Spleen (tissue), 11 donors: ENCODE data around the gene SLC26A6. TPM values are rescaled to one million over a fixed set of nuclear protein-coding genes. Genes with fewer than 3 reads are reported as not detected.

Source experiments
- DNase-seq: peaks from one replicate; pipeline ENCODE4 v3.0.0-alpha.2; 2020
- H3K27ac ChIP-seq, 8 donors: fragments of 200-600 bp; sonication (generic) in 7 of 8; 1 replicate in 4 of 8; 2 replicates in 4 of 8; pipeline versions ENCODE4 v1.5.0 to v1.8.0; 2016 to 2021; ENCODE audit warnings: inconsistent platforms in 4 of 8, mild to moderate bottlenecking in 4 of 8, moderate library complexity in 1 of 8
- H3K27me3 ChIP-seq, 7 donors: fragments of 200-600 bp; sonication (generic) in 6 of 7; replicated peaks in 1 of 7; 1 replicate in 4 of 7; 2 replicates in 3 of 7; pipeline versions ENCODE4 v1.5.0 to v1.8.0; 2016 to 2021; ENCODE audit warnings: inconsistent platforms in 3 of 7, mild to moderate bottlenecking in 1 of 7
- H3K36me3 ChIP-seq, 6 donors: fragments of 200-600 bp; sonication (generic) in 5 of 6; 1 replicate in 4 of 6; 2 replicates in 2 of 6; pipeline versions ENCODE4 v1.5.0 to v1.8.0; 2016 to 2021; ENCODE audit warnings: inconsistent platforms in 2 of 6
- H3K4me1 ChIP-seq, 6 donors: fragments of 200-600 bp; sonication (generic) in 5 of 6; 1 replicate in 3 of 6; 2 replicates in 3 of 6; pipeline versions ENCODE4 v1.5.0 to v1.8.0; 2016 to 2021; ENCODE audit warnings: inconsistent platforms in 3 of 6
- H3K4me3 ChIP-seq, 8 donors: fragments of 200-600 bp; sonication (generic) in 7 of 8; 1 replicate in 4 of 8; 2 replicates in 4 of 8; pipeline versions ENCODE4 v1.5.0 to v1.8.0; 2016 to 2021; ENCODE audit warnings: inconsistent platforms in 4 of 8, mild to moderate bottlenecking in 4 of 8, moderate library complexity in 2 of 8
- H3K9me3 ChIP-seq, 8 donors: fragments of 200-600 bp; sonication (generic) in 7 of 8; 1 replicate in 4 of 8; 2 replicates in 4 of 8; pipeline versions ENCODE4 v1.5.0 to v1.8.0; 2016 to 2021; ENCODE audit warnings: inconsistent platforms in 4 of 8
- POLR2A ChIP-seq, 3 donors: fragments of 450-650 bp; IDR thresholded peaks; one replicate each; pipeline ENCODE4 v1.5.1; 2017; ENCODE audit warnings: antibody characterized with exemption in 3 of 3, mild to moderate bottlenecking in 1 of 3
- POLR2AphosphoS5 ChIP-seq, 3 donors: sonication (generic); formaldehyde crosslinking; IDR thresholded peaks; one replicate each; pipeline ENCODE4 v1.5.1; 2017; ENCODE audit warnings: antibody characterized with exemption in 3 of 3
- WGBS, 5 donors: extraction: QIAGEN DNeasy Blood & Tissue Kit in 3 of 5; methylation state at CpG; one replicate each; pipeline versions ENCODE4 v1.1.5 to v1.1.7; 2013 to 2018; 5-methylcytosine and 5-hydroxymethylcytosine counted together
- intact Hi-C: fragments of 100-400 bp; cut with DNase I; formaldehyde crosslinking; loops from one replicate; pipeline ENCODE4 v1.15.0; 2023; ENCODE audit warnings: low total_unique reads
- polyA plus RNA-seq, 3 donors: library from polyadenylated mRNA; stranded (reverse); fragments of 200-250 nt; gene quantifications; one replicate each; pipeline ENCODE4 v1.2.1, GENCODE V29; 2013
- total RNA-seq, 7 donors: library from RNA; depleted of rRNA in 3 of 7; stranded (reverse); fragments of >200 nt in 3 of 7; fragmentation: NEBNext Ultra II Directional in 4 of 7; extraction: Animal tissue kit (Norgen Biotek cat#: 25700) in 4 of 7; gene quantifications; one replicate each; pipeline versions ENCODE4 v1.1.0 to v1.2.1, GENCODE V29; 2016 to 2021
- TF ChIP-seq, protein P1 (sequence below), 11 experiments: fragments of 200-600 bp in 7 of 11; fragments of 450-650 bp in 4 of 11; sonication (generic) in 4 of 11; IDR thresholded peaks in 8 of 11; conservative IDR thresholded peaks in 3 of 11; 1 replicate in 7 of 11; 2 replicates in 4 of 11; pipeline versions ENCODE4 v1.4.0 to v1.8.0; 2016 to 2021; ENCODE audit warnings: antibody characterized with exemption in 11 of 11, inconsistent platforms in 4 of 11, mild to moderate bottlenecking in 1 of 11
- donor health status: healthy with polysubstance abuse.
- donor health status: DM: no; HTN: no; CAD: no; lungs with moderate emphysema.
- donor health status: DM: no; HTN: no; CAD: no.
- donor health status: Bipolar disorder and iron deficiency.
- donor health status: healthy.
- donor health status: DM: no; HTN: no; CAD: no.
- donor health status: DM: yes; HTN: yes; CAD: no.

SLC26A6 gene
- total and polyA plus RNA-seq, 10 donors: 8.5 to 59.7 (median 22.1) TPM

DNA sequence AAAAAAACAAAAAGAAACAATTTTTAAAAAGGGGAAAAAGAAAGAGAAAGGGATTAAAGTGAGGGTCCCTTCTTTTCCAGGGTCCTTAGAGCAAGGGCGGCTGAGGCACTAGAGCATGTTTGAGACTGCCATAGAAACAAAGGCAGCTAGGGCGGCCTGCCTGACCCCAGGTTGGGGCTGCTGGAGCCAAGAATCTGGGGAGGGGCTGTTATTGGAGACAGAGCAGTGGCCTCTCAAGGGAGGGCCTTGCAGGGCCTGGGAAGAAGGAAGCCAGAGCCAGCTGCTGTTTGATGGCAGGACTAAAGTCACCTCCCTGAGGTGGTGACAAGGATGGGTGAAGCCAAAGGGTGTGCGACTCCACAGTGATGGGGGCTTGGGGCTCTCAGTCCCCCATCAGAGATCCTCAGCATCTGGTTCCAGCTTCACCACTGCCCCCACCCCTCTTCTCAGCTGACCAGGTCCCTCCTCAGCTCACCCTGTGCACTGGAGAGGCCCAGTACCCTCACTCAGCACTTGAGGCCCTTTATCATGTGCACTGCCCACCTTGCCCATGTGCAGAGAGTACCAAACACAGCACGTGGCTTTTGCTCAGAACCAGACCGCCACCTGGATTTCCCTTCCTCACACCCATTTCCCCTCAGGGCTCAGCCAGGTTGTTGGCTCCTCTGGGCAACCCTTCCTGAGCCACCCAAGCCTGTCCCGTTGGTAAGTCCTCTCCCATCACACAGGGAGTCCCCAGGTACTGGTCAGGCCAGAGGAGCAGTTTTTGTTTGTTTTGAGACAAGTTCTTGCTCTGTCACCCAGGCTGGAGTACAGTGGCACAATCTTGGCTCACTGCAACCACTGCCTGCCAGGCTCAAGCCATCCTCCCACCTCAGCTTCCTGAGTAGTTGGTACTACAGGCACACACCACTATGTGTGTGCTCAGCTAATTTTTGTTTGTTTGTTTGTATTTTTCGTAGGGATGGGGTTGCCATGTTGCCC is 15.4 kb downstream of the SLC26A6 start:
- no peak overlapping the region for H3K27ac ChIP-seq
- no peak for DNase-seq
- intact Hi-C loops: no loop called here
- H3K4me3 ChIP-seq: no peak overlapping the region
- TF ChIP-seq POLR2AphosphoS5 (IDR thresholded peaks at IDR 0.05) (no peak), POLR2A (IDR thresholded peaks at IDR 0.05) (no peak)
- TF ChIP-seq, protein P1, sequence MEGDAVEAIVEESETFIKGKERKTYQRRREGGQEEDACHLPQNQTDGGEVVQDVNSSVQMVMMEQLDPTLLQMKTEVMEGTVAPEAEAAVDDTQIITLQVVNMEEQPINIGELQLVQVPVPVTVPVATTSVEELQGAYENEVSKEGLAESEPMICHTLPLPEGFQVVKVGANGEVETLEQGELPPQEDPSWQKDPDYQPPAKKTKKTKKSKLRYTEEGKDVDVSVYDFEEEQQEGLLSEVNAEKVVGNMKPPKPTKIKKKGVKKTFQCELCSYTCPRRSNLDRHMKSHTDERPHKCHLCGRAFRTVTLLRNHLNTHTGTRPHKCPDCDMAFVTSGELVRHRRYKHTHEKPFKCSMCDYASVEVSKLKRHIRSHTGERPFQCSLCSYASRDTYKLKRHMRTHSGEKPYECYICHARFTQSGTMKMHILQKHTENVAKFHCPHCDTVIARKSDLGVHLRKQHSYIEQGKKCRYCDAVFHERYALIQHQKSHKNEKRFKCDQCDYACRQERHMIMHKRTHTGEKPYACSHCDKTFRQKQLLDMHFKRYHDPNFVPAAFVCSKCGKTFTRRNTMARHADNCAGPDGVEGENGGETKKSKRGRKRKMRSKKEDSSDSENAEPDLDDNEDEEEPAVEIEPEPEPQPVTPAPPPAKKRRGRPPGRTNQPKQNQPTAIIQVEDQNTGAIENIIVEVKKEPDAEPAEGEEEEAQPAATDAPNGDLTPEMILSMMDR (IDR thresholded peaks at IDR 0.05 in 8 of 11, conservative IDR thresholded peaks at IDR 0.05 in 3 of 11): no peak
- WGBS, 5 donors: 78 to 90% (median 87%) methylated on average over 7 of the region's 7 CpGs
- peaks cover 0 to 7% (median 0%) of the 10 kb centered on the region in 6 donors for H3K36me3 ChIP-seq
- H3K4me1 ChIP-seq: peaks cover 0 to 15% (median 0%) of the 10 kb centered on the region in 6 donors
- H3K9me3 ChIP-seq: peaks cover 2 to 34% (median 24%) of the 10 kb centered on the region in 8 donors
- no peaks in the 10 kb centered on the region for H3K27me3 ChIP-seq

DNA sequence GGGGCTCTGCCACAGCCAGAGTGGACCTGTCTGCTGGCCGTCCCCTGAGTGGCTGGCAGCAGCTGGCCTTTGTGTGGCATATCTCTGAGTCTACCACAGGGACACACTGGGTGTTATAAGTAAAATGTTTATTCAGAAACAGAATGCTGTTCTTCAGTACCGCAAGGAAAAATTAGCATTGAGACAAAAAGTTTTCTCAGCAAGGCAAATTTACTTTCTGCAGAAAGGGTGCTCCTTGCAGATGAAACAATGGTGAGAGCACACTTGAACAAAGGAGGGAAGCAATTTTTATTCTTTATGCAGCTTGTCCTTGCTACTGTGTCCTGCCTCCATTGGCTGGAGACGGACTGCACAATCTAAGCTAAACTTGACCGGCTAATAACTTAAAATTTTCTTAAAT is 17.7 kb downstream of the SLC26A6 start:
- Histone ChIP-seq H3K27ac (no peak overlapping the region), H3K4me1 (peaks cover 0 to 9% (median 0%) of the 10 kb centered on the region in 6 donors), H3K4me3 (no peak overlapping the region), H3K9me3 (peaks cover 2 to 34% (median 24%) of the 10 kb centered on the region in 8 donors), H3K36me3 (no peaks in the 10 kb centered on the region), H3K27me3 (no peaks in the 10 kb centered on the region)
- intact Hi-C loops: no loop called here
- WGBS, 5 donors: 93 to 99% (median 97%) methylated on average over 4 of the region's 4 CpGs
- TF ChIP-seq, protein P1 (IDR thresholded peaks at IDR 0.05 in 8 of 11, conservative IDR thresholded peaks at IDR 0.05 in 3 of 11): no peak
- TF ChIP-seq POLR2A (IDR thresholded peaks at IDR 0.05) (no peak), POLR2AphosphoS5 (IDR thresholded peaks at IDR 0.05) (no peak)
- no peak for DNase-seq

DNA sequence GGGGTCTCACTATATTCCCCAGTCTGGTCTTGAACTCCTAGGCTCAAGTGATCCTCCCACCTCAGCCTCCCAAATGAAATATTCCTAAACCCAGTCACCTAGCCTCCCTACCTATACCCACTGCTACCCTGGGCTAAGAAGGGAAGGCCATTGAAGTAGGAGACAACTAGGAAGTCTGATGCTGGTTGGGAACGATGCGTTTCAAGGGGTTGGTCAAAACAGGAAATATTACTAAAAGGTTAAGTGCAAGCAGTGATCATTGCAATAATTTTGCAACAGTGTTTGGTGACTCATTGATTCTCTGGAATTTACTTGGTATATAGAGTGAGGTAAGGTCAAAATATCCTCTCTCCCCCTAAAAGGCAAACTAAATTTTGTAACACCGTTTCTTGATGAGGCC is 21.2 kb downstream of the SLC26A6 start:
- peaks cover 0 to 20% (median 7%) of the 10 kb centered on the region in 6 donors for H3K4me1 ChIP-seq
- WGBS, 5 donors: 8 to 45% (median 19%) methylated on average over 3 of the region's 3 CpGs
- intact Hi-C loops: no loop called here
- H3K9me3 ChIP-seq: peaks cover 2 to 32% (median 23%) of the 10 kb centered on the region in 8 donors
- no peak overlapping the region for H3K4me3 ChIP-seq
- peak overlapping the region in 4 of 8 donors; percentile 22 to 79 (median 69) for H3K27ac ChIP-seq
- no peak for TF ChIP-seq POLR2A (IDR thresholded peaks at IDR 0.05)
- TF ChIP-seq, protein P1 (IDR thresholded peaks at IDR 0.05 in 8 of 11, conservative IDR thresholded peaks at IDR 0.05 in 3 of 11): no peak
- no peak for TF ChIP-seq POLR2AphosphoS5 (IDR thresholded peaks at IDR 0.05)
- no peaks in the 10 kb centered on the region for H3K27me3 ChIP-seq
- no peaks in the 10 kb centered on the region for H3K36me3 ChIP-seq
- DNase-seq: no peak

DNA sequence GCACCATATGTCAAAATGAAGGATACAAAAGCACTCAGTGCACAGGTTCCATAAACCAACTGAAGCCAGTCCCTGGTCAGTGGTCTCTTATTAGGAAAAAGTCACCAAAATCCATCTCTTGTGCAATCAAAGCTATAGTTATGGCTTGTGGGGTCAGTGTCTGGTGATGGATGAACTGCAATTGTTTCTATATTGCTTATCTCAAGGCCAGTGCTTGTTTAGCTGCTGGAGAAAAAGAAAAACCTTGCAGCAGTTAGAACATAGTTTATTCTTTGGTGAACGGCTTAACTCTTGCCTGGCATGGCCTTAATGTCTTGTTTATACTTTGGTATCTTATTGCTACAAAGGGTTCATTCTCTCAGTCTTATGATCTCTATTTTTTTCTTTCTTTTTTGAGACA is 23.0 kb downstream of the SLC26A6 start:
- H3K27me3 ChIP-seq: no peaks in the 10 kb centered on the region
- DNase-seq: no peak
- peaks cover 0 to 14% (median 8%) of the 10 kb centered on the region in 8 donors for H3K9me3 ChIP-seq
- no peak overlapping the region for H3K4me3 ChIP-seq
- TF ChIP-seq POLR2AphosphoS5 (IDR thresholded peaks at IDR 0.05) (no peak), POLR2A (IDR thresholded peaks at IDR 0.05) (no peak)
- TF ChIP-seq, protein P1 (IDR thresholded peaks at IDR 0.05 in 8 of 11, conservative IDR thresholded peaks at IDR 0.05 in 3 of 11): no peak
- intact Hi-C loops: no loop called here
- no peak overlapping the region for H3K27ac ChIP-seq
- H3K36me3 ChIP-seq: peaks cover 0 to 9% (median 0%) of the 10 kb centered on the region in 6 donors
- H3K4me1 ChIP-seq: peaks cover 6 to 37% (median 22%) of the 10 kb centered on the region in 6 donors
- WGBS, 5 donors: 66 to 81% (median 79%) methylated on average over 1 of the region's 1 CpG
